HepG2 (cell line): ENCODE data around the gene RTF1. TPM values are rescaled to one million over a fixed set of nuclear protein-coding genes. Genes with fewer than 3 reads are reported as not detected.
A peak's percentile ranks its signal among the peaks of the same experiment; 100 is the strongest.

Experiments used
- ATAC-seq: fragments of 200-7000 bp; cut with Tn5 transposase; 3 replicates; pipeline ENCODE4 v1.9.1; 2020; ENCODE audit warnings: mild to moderate bottlenecking, moderate library complexity
- BruUV-seq: library from RNA; stranded (reverse); fragments of 400-500 nt; replicated peaks from 2 replicates; lab custom pipeline; 2021; lab: Mats Ljungman, UMichigan
- CTCF ChIA-PET: fragments of 300-600 bp; formaldehyde crosslinking; extraction: SDS; loops from one replicate; lab custom pipeline; 2021; ENCODE audit warnings: low total read pairs, inconsistent platforms, low intra/inter-chr PET ratio; lab: Yijun Ruan, JAX
- POLR2A ChIA-PET: fragments of 350-600 bp; sonication (Branson Sonifier 250); formaldehyde crosslinking; loops from one replicate; lab custom pipeline; 2020; ENCODE audit warnings: antibody characterized with exemption, inconsistent platforms; lab: Yijun Ruan, JAX
- DNase-seq: peaks from one replicate; pipeline ENCODE4 v3.0.0-alpha.2; 2015; ENCODE audit warnings: low spot score
- FAIRE-seq: peaks from 3 replicates; lab custom pipeline; 2011; peaks lifted over from hg19 to GRCh38; lab: Jason Lieb, UNC
- H2AFZ ChIP-seq: one replicate; pipeline ENCODE4 v1.6.1; 2011; ENCODE audit warnings: low read length, inconsistent platforms
- H3K27ac ChIP-seq: fragments of 300-600 bp; 3 replicates; pipeline ENCODE4 v1.8.0; 2011; ENCODE audit warnings: mixed run types, mild to moderate bottlenecking, mixed read lengths, low read length, inconsistent platforms; ENCODE audit not compliant: insufficient read depth; ENCODE audit errors: extremely low read length
- H3K27me3 ChIP-seq, 2 experiments: fragments of 200-600 bp in 1 of 2; 2 replicates in 1 of 2; 3 replicates in 1 of 2; pipeline versions ENCODE4 v1.6.0 to v1.8.0; 2011; ENCODE audit warnings: low read length in 2 of 2, mild to moderate bottlenecking in 2 of 2, moderate library complexity in 2 of 2, inconsistent platforms in 1 of 2; ENCODE audit not compliant: insufficient read depth in 2 of 2, control insufficient read depth in 1 of 2
- H3K36me3 ChIP-seq, 2 experiments: fragments of 200-600 bp in 1 of 2; replicated peaks in 1 of 2; 2 replicates in 1 of 2; 3 replicates in 1 of 2; pipeline versions ENCODE4 v1.5.1 to v1.8.0; 2011; ENCODE audit warnings: low read length in 2 of 2, inconsistent platforms in 1 of 2; ENCODE audit not compliant: insufficient read depth in 2 of 2, control insufficient read depth in 1 of 2
- H3K4me1 ChIP-seq: 2 replicates; pipeline ENCODE4 v1.5.1; 2012; ENCODE audit warnings: low read length, inconsistent platforms; ENCODE audit not compliant: insufficient read depth
- H3K4me2 ChIP-seq: 2 replicates; pipeline ENCODE4 v1.6.0; 2011; ENCODE audit warnings: low read depth, low read length, inconsistent platforms
- H3K4me3 ChIP-seq, 3 experiments: fragments of 200-600 bp in 1 of 3; sonication (generic), shearing (Covaris generic) in 1 of 3; replicated peaks in 1 of 3; 2 replicates each; pipeline ENCODE4 v1.5.1; 2011 to 2016; ENCODE audit warnings: low read length in 3 of 3, inconsistent platforms in 2 of 3, low read depth in 2 of 3, mild to moderate bottlenecking in 2 of 3, control low read depth in 1 of 3, mixed read lengths in 1 of 3; ENCODE audit not compliant: insufficient read depth in 1 of 3
- H3K79me2 ChIP-seq: one replicate; pipeline ENCODE4 v1.6.1; 2011; ENCODE audit warnings: low read length, inconsistent platforms; ENCODE audit not compliant: insufficient read depth
- H3K9ac ChIP-seq: 2 replicates; pipeline ENCODE4 v1.6.0; 2011; ENCODE audit warnings: mild to moderate bottlenecking, low read depth, low read length, inconsistent platforms; ENCODE audit not compliant: insufficient read depth
- H3K9me3 ChIP-seq: 2 replicates; pipeline ENCODE4 v1.5.1; 2012; ENCODE audit warnings: mild to moderate bottlenecking, low read length
- H4K20me1 ChIP-seq: 2 replicates; pipeline ENCODE4 v1.6.0; 2011; ENCODE audit warnings: inconsistent platforms, mild to moderate bottlenecking, low read length, moderate library complexity; ENCODE audit not compliant: insufficient read depth
- CBFB ChIP-seq: sonication (generic); formaldehyde crosslinking; IDR thresholded peaks from 2 replicates; pipeline ENCODE4 v1.4.0; 2020; ENCODE audit warnings: missing genetic modification reagents
- CBX5 ChIP-seq: sonication (generic); formaldehyde crosslinking; IDR thresholded peaks from 2 replicates; pipeline ENCODE4 v1.4.0; 2020; ENCODE audit warnings: missing genetic modification reagents, borderline replicate concordance
- CTCF ChIP-seq: sonication (generic); formaldehyde crosslinking; IDR thresholded peaks from 2 replicates; pipeline ENCODE4 v1.5.0; 2020; ENCODE audit warnings: mild to moderate bottlenecking, missing genetic modification reagents, moderate library complexity
- DRAP1 ChIP-seq: IDR thresholded peaks from 2 replicates; pipeline ENCODE4 v1.6.1; 2016; ENCODE audit warnings: missing genetic modification reagents, missing compliant biosample characterization
- ETV5 ChIP-seq: IDR thresholded peaks from 2 replicates; pipeline ENCODE4 v1.6.1; 2018; ENCODE audit warnings: missing biosample characterization, missing genetic modification reagents, inconsistent platforms, borderline replicate concordance
- FOXA3 ChIP-seq: IDR thresholded peaks from 2 replicates; pipeline ENCODE4 v1.6.1; 2016; ENCODE audit warnings: missing genetic modification reagents, missing compliant biosample characterization
- FOXO1 ChIP-seq: sonication (generic); formaldehyde crosslinking; IDR thresholded peaks from 2 replicates; pipeline ENCODE4 v1.4.0; 2020; ENCODE audit warnings: missing genetic modification reagents
- IRF2 ChIP-seq: IDR thresholded peaks from 2 replicates; pipeline ENCODE4 v1.6.1; 2018; ENCODE audit warnings: missing genetic modification reagents, missing compliant biosample characterization
- KLF15 ChIP-seq: sonication (generic); formaldehyde crosslinking; IDR thresholded peaks from 2 replicates; pipeline ENCODE4 v1.8.1; 2023; ENCODE audit warnings: borderline replicate concordance, mild to moderate bottlenecking, inconsistent platforms, missing genetic modification reagents, mixed read lengths
- NFYC ChIP-seq: IDR thresholded peaks from 2 replicates; pipeline ENCODE4 v1.6.1; 2016; ENCODE audit warnings: missing genetic modification reagents, missing compliant biosample characterization
- SIX1 ChIP-seq: sonication (generic); formaldehyde crosslinking; IDR thresholded peaks from 2 replicates; pipeline ENCODE4 v1.4.0; 2020; ENCODE audit warnings: missing genetic modification reagents, borderline replicate concordance
- TGIF2 ChIP-seq: IDR thresholded peaks from 2 replicates; pipeline ENCODE4 v1.6.1; 2016; ENCODE audit warnings: control low read depth, missing compliant biosample characterization
- TRAFD1 ChIP-seq: sonication (generic); formaldehyde crosslinking; IDR thresholded peaks from 2 replicates; pipeline ENCODE4 v1.5.1; 2020; ENCODE audit warnings: missing genetic modification reagents, mild to moderate bottlenecking, borderline replicate concordance
- ZNF281 ChIP-seq: sonication (generic); formaldehyde crosslinking; IDR thresholded peaks from 2 replicates; pipeline ENCODE4 v1.4.0; 2020; ENCODE audit warnings: missing genetic modification reagents, borderline replicate concordance
- ZNF788 ChIP-seq: sonication (generic); formaldehyde crosslinking; IDR thresholded peaks from 2 replicates; pipeline ENCODE4 v1.5.0; 2020; ENCODE audit warnings: mild to moderate bottlenecking, missing genetic modification reagents, borderline replicate concordance
- ZNF816 ChIP-seq: sonication (generic); formaldehyde crosslinking; IDR thresholded peaks from 2 replicates; pipeline ENCODE4 v1.8.0; 2022; ENCODE audit warnings: missing genetic modification reagents, mild to moderate bottlenecking, borderline replicate concordance
- WGBS: methylation state at CpG from one replicate; pipeline ENCODE4 v1.1.6; 2017; ENCODE audit warnings: low lambda C conversion rate; 5-methylcytosine and 5-hydroxymethylcytosine counted together
- in situ Hi-C: cut with HindIII; loops from 2 replicates; pipeline ENCODE4 v1.10.0; 2017; ENCODE audit warnings: low pct_unique_long_range_greater_than_20kb; ENCODE audit not compliant: extremely low pct_ligation_motif_present
- intact Hi-C: fragments of 100-400 bp; cut with micrococcal nuclease; formaldehyde crosslinking; loops from one replicate; pipeline ENCODE4 v1.10.0; 2022; ENCODE audit not compliant: unreplicated experiment
- polyA plus RNA-seq, 8 experiments: library from polyadenylated mRNA; depleted of rRNA in 3 of 8; stranded (reverse) in 7 of 8; unstranded in 1 of 8; fragments of >200 nt; fragmentation: Illumina TruSeq in 4 of 8; extraction: Trizol in 4 of 8; gene quantifications; 2 replicates each; pipeline versions ENCODE4 v1.2.1 to v1.2.3, GENCODE V29; 2011 to 2016; ENCODE audit warnings: low read depth in 4 of 8, missing spikeins in 1 of 8, mixed read lengths in 1 of 8; ENCODE audit not compliant: insufficient read depth in 1 of 8
- total RNA-seq, 5 experiments: library from RNA; depleted of rRNA; stranded (reverse); fragments of >200 nt; fragmentation: Illumina TruSeq; extraction: Trizol; gene quantifications; 2 replicates each; pipeline ENCODE4 v1.2.3, GENCODE V29; 2016; ENCODE audit warnings: low read depth in 1 of 5

RTF1 gene
- total and polyA plus RNA-seq, 2 of the 13 experiments (the other 11 are each of a cell fraction or from before 2014, with no cell fraction given) = 13.9 to 17.9 TPM

- WGBS = 18% methylated on average over 8 of the region's 15 CpGs
- no peaks in the 10 kb centered on the region for H3K27me3 ChIP-seq
- H3K36me3 ChIP-seq = no peaks in the 10 kb centered on the region; a peak in 1 of 5 replicates
- CTCF ChIA-PET = no interaction called here
- H3K79me2 ChIP-seq = peaks cover 32% of the 10 kb centered on the region
- BruUV-seq = TSS peak; percentile 54
- ATAC-seq = no peak
- intact Hi-C loops = loop anchor here (2.0 to 5.0 kb wide), 2 partner anchors 130 to 210 kb away; no protein-coding TSS in a partner anchor
- in situ Hi-C loops = no loop called here
- H3K4me3 ChIP-seq = peak overlapping the region; percentile 58 to 85 (median 78); a peak in 5 of 6 replicates
- no peak for FAIRE-seq
- peak overlapping the region; percentile 97 for H3K27ac ChIP-seq
- H3K4me1 ChIP-seq = peaks cover 29% of the 10 kb centered on the region
- DNase-seq = no peak
- POLR2A ChIA-PET = interaction anchor here (0.6 to 1.9 kb wide), 15 partner anchors 9 to 128 kb away, joined by 3 to 15 read pairs (median 5); partner anchors contain the start of gene RPAP1
- no peaks in the 10 kb centered on the region for H3K9me3 ChIP-seq
- peak overlapping the region; percentile 8 for H2AFZ ChIP-seq
- no peaks in the 10 kb centered on the region for H4K20me1 ChIP-seq
- H3K9ac ChIP-seq = peak overlapping the region; percentile 86
- peak overlapping the region; percentile 94 for H3K4me2 ChIP-seq
- 0 out of 2 replicates have a peak, but pooled peaks have one; percentile 14 for TF ChIP-seq SIX1 (CRISPR knock-in tag)
- TF ChIP-seq FOXA3 (CRISPR knock-in tag) = peak; percentile 18; the same call in 1 of the 2 replicates
- TF ChIP-seq TRAFD1 (CRISPR knock-in tag) = peak; percentile 12; the same call in 1 of the 2 replicates
- peak; percentile 76; the same call in 1 of the 2 replicates for TF ChIP-seq DRAP1 (CRISPR knock-in tag)
- no peak for TF ChIP-seq KLF15 (CRISPR knock-in tag)
- 0 out of 2 replicates have a peak, but pooled peaks have one; percentile 20 for TF ChIP-seq ZNF816 (CRISPR knock-in tag)
- 0 out of 2 replicates have a peak, but pooled peaks have one; percentile 26 for TF ChIP-seq CBFB
- peak; percentile 48; the same call in 1 of the 2 replicates for TF ChIP-seq IRF2
- 0 out of 2 replicates have a peak, but pooled peaks have one; percentile 38 for TF ChIP-seq CBX5 (CRISPR knock-in tag)
- TF ChIP-seq FOXO1 (CRISPR knock-in tag) = 0 out of 2 replicates have a peak, but pooled peaks have one; percentile 13
- 0 out of 2 replicates have a peak, but pooled peaks have one; percentile 9 for TF ChIP-seq NFYC (CRISPR knock-in tag)
- TF ChIP-seq CTCF (CRISPR knock-in tag) = 0 out of 2 replicates have a peak, but pooled peaks have one; percentile 11
- TF ChIP-seq ETV5 (CRISPR knock-in tag) = 0 out of 2 replicates have a peak, but pooled peaks have one; percentile 5
- TF ChIP-seq TGIF2 (CRISPR knock-in tag) = no peak
- no peak for TF ChIP-seq ZNF281 (CRISPR knock-in tag)
- TF ChIP-seq ZNF788 (CRISPR knock-in tag) = no peak
Measured at GRCh38 chr15:41492597-41493204, 75.8 kb downstream of the RTF1 start.
